HepG2 (cell line): Measurements from ENCODE around the gene GRAMD1B. TPM values are rescaled to one million over a fixed set of nuclear protein-coding genes. Genes with fewer than 3 reads are reported as not detected.

Experiments
- ATAC-seq: fragments of 200-7000 bp; cut with Tn5 transposase; 3 replicates; pipeline ENCODE4 v1.9.1; 2020; ENCODE audit warnings: mild to moderate bottlenecking, moderate library complexity
- BruUV-seq: library from RNA; stranded (reverse); fragments of 400-500 nt; replicated peaks from 2 replicates; lab custom pipeline; 2021; lab: Mats Ljungman, UMichigan
- CTCF ChIA-PET: fragments of 300-600 bp; formaldehyde crosslinking; extraction: SDS; loops from one replicate; lab custom pipeline; 2021; ENCODE audit warnings: low total read pairs, inconsistent platforms, low intra/inter-chr PET ratio; lab: Yijun Ruan, JAX
- POLR2A ChIA-PET: fragments of 350-600 bp; sonication (Branson Sonifier 250); formaldehyde crosslinking; loops from one replicate; lab custom pipeline; 2020; ENCODE audit warnings: antibody characterized with exemption, inconsistent platforms; lab: Yijun Ruan, JAX
- DNase-seq: peaks from one replicate; pipeline ENCODE4 v3.0.0-alpha.2; 2015; ENCODE audit warnings: low spot score
- FAIRE-seq: peaks from 3 replicates; lab custom pipeline; 2011; peaks lifted over from hg19 to GRCh38; lab: Jason Lieb, UNC
- H2AFZ ChIP-seq: one replicate; pipeline ENCODE4 v1.6.1; 2011; ENCODE audit warnings: low read length, inconsistent platforms
- H3K27ac ChIP-seq: fragments of 300-600 bp; 3 replicates; pipeline ENCODE4 v1.8.0; 2011; ENCODE audit warnings: mixed run types, mild to moderate bottlenecking, mixed read lengths, low read length, inconsistent platforms; ENCODE audit not compliant: insufficient read depth; ENCODE audit errors: extremely low read length
- H3K27me3 ChIP-seq, 2 experiments: fragments of 200-600 bp in 1 of 2; 2 replicates in 1 of 2; 3 replicates in 1 of 2; pipeline versions ENCODE4 v1.6.0 to v1.8.0; 2011; ENCODE audit warnings: low read length in 2 of 2, mild to moderate bottlenecking in 2 of 2, moderate library complexity in 2 of 2, inconsistent platforms in 1 of 2; ENCODE audit not compliant: insufficient read depth in 2 of 2, control insufficient read depth in 1 of 2
- H3K36me3 ChIP-seq, 2 experiments: fragments of 200-600 bp in 1 of 2; replicated peaks in 1 of 2; 2 replicates in 1 of 2; 3 replicates in 1 of 2; pipeline versions ENCODE4 v1.5.1 to v1.8.0; 2011; ENCODE audit warnings: low read length in 2 of 2, inconsistent platforms in 1 of 2; ENCODE audit not compliant: insufficient read depth in 2 of 2, control insufficient read depth in 1 of 2
- H3K4me1 ChIP-seq: 2 replicates; pipeline ENCODE4 v1.5.1; 2012; ENCODE audit warnings: low read length, inconsistent platforms; ENCODE audit not compliant: insufficient read depth
- H3K4me2 ChIP-seq: 2 replicates; pipeline ENCODE4 v1.6.0; 2011; ENCODE audit warnings: low read depth, low read length, inconsistent platforms
- H3K4me3 ChIP-seq, 3 experiments: fragments of 200-600 bp in 1 of 3; sonication (generic), shearing (Covaris generic) in 1 of 3; replicated peaks in 1 of 3; 2 replicates each; pipeline ENCODE4 v1.5.1; 2011 to 2016; ENCODE audit warnings: low read length in 3 of 3, inconsistent platforms in 2 of 3, low read depth in 2 of 3, mild to moderate bottlenecking in 2 of 3, control low read depth in 1 of 3, mixed read lengths in 1 of 3; ENCODE audit not compliant: insufficient read depth in 1 of 3
- H3K79me2 ChIP-seq: one replicate; pipeline ENCODE4 v1.6.1; 2011; ENCODE audit warnings: low read length, inconsistent platforms; ENCODE audit not compliant: insufficient read depth
- H3K9ac ChIP-seq: 2 replicates; pipeline ENCODE4 v1.6.0; 2011; ENCODE audit warnings: mild to moderate bottlenecking, low read depth, low read length, inconsistent platforms; ENCODE audit not compliant: insufficient read depth
- H3K9me3 ChIP-seq: 2 replicates; pipeline ENCODE4 v1.5.1; 2012; ENCODE audit warnings: mild to moderate bottlenecking, low read length
- H4K20me1 ChIP-seq: 2 replicates; pipeline ENCODE4 v1.6.0; 2011; ENCODE audit warnings: inconsistent platforms, mild to moderate bottlenecking, low read length, moderate library complexity; ENCODE audit not compliant: insufficient read depth
- KMT2B ChIP-seq: IDR thresholded peaks from 2 replicates; pipeline ENCODE4 v1.6.1; 2016; ENCODE audit warnings: missing genetic modification reagents, missing compliant biosample characterization
- RXRA ChIP-seq: sonication (generic); formaldehyde crosslinking; IDR thresholded peaks from 2 replicates; pipeline ENCODE4 v1.5.1; 2020; ENCODE audit warnings: missing genetic modification reagents
- WGBS: methylation state at CpG from one replicate; pipeline ENCODE4 v1.1.6; 2017; ENCODE audit warnings: low lambda C conversion rate; 5-methylcytosine and 5-hydroxymethylcytosine counted together
- in situ Hi-C: cut with HindIII; loops from 2 replicates; pipeline ENCODE4 v1.10.0; 2017; ENCODE audit warnings: low pct_unique_long_range_greater_than_20kb; ENCODE audit not compliant: extremely low pct_ligation_motif_present
- intact Hi-C: fragments of 100-400 bp; cut with micrococcal nuclease; formaldehyde crosslinking; loops from one replicate; pipeline ENCODE4 v1.10.0; 2022; ENCODE audit not compliant: unreplicated experiment
- polyA plus RNA-seq, 8 experiments: library from polyadenylated mRNA; depleted of rRNA in 3 of 8; stranded (reverse) in 7 of 8; unstranded in 1 of 8; fragments of >200 nt; fragmentation: Illumina TruSeq in 4 of 8; extraction: Trizol in 4 of 8; gene quantifications; 2 replicates each; pipeline versions ENCODE4 v1.2.1 to v1.2.3, GENCODE V29; 2011 to 2016; ENCODE audit warnings: low read depth in 4 of 8, missing spikeins in 1 of 8, mixed read lengths in 1 of 8; ENCODE audit not compliant: insufficient read depth in 1 of 8
- total RNA-seq, 5 experiments: library from RNA; depleted of rRNA; stranded (reverse); fragments of >200 nt; fragmentation: Illumina TruSeq; extraction: Trizol; gene quantifications; 2 replicates each; pipeline ENCODE4 v1.2.3, GENCODE V29; 2016; ENCODE audit warnings: low read depth in 1 of 5
- TF ChIP-seq, protein P1 (sequence below): IDR thresholded peaks from 2 replicates; pipeline ENCODE4 v1.4.0; 2020; ENCODE audit warnings: mild to moderate bottlenecking, missing genetic modification reagents

GRAMD1B gene
- total and polyA plus RNA-seq, 2 of the 13 experiments (the other 11 are each of a cell fraction or from before 2014, with no cell fraction given): 0.12 TPM; not detected in 1

GRCh38 chr11:123640029-123640428 is 210.0 kb downstream of the GRAMD1B start:
- in situ Hi-C loops: loop anchor here (5.0 kb wide), 1 partner anchor 67 kb away; no protein-coding TSS in a partner anchor
- H3K4me1 ChIP-seq: no peaks in the 10 kb centered on the region
- no peaks in the 10 kb centered on the region for H3K79me2 ChIP-seq
- POLR2A ChIA-PET: no interaction called here
- 24% methylated on average over 5 of the region's 5 CpGs for WGBS
- no peak overlapping the region for H3K27ac ChIP-seq
- TF ChIP-seq, protein P1, sequence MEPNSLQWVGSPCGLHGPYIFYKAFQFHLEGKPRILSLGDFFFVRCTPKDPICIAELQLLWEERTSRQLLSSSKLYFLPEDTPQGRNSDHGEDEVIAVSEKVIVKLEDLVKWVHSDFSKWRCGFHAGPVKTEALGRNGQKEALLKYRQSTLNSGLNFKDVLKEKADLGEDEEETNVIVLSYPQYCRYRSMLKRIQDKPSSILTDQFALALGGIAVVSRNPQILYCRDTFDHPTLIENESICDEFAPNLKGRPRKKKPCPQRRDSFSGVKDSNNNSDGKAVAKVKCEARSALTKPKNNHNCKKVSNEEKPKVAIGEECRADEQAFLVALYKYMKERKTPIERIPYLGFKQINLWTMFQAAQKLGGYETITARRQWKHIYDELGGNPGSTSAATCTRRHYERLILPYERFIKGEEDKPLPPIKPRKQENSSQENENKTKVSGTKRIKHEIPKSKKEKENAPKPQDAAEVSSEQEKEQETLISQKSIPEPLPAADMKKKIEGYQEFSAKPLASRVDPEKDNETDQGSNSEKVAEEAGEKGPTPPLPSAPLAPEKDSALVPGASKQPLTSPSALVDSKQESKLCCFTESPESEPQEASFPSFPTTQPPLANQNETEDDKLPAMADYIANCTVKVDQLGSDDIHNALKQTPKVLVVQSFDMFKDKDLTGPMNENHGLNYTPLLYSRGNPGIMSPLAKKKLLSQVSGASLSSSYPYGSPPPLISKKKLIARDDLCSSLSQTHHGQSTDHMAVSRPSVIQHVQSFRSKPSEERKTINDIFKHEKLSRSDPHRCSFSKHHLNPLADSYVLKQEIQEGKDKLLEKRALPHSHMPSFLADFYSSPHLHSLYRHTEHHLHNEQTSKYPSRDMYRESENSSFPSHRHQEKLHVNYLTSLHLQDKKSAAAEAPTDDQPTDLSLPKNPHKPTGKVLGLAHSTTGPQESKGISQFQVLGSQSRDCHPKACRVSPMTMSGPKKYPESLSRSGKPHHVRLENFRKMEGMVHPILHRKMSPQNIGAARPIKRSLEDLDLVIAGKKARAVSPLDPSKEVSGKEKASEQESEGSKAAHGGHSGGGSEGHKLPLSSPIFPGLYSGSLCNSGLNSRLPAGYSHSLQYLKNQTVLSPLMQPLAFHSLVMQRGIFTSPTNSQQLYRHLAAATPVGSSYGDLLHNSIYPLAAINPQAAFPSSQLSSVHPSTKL: no peak
- no peak for TF ChIP-seq RXRA (CRISPR knock-in tag)
- no peak for TF ChIP-seq KMT2B (CRISPR knock-in tag)
- TF ChIP-seq, all 625 proteins: peak for 0
- no peak overlapping the region for H2AFZ ChIP-seq
- no peaks in the 10 kb centered on the region for H4K20me1 ChIP-seq
- intact Hi-C loops: loop anchor here (10.0 kb wide), 1 partner anchor 55 kb away; no protein-coding TSS in a partner anchor
- no peak overlapping the region for H3K4me3 ChIP-seq
- H3K9me3 ChIP-seq: no peaks in the 10 kb centered on the region
- H3K4me2 ChIP-seq: no peak overlapping the region
- CTCF ChIA-PET: interaction anchor here (1.9 to 2.8 kb wide), 2 partner anchors 68 to 72 kb away, joined by 9 to 35 read pairs; no protein-coding TSS in a partner anchor
- DNase-seq: no peak
- ATAC-seq: no peak
- no TSS peak for BruUV-seq
- no peak overlapping the region for H3K9ac ChIP-seq
- no peaks in the 10 kb centered on the region for H3K36me3 ChIP-seq
- peaks cover 0 to 24% of the 10 kb centered on the region in 2 experiments; a peak in 2 of 5 replicates for H3K27me3 ChIP-seq
- FAIRE-seq: no peak
